Activated CD8-positive, alpha-beta memory T cell treated with anti-CD3 and anti-CD28 coated beads for 24 hours (primary cell): ENCODE measurements around the gene GNB1L.
"Not testable (repeated sequence)": the region's sequence is repeated elsewhere in the genome, so short reads cannot be mapped to it uniquely, and the experiment has no call there.

Experiments used
- DNase-seq: peaks from one replicate; pipeline ENCODE4 v3.0.0-alpha.2; 2020

GNB1L gene

GRCh38 chr22:19842393-19843106, 12.1 kb downstream of the GNB1L start:
- peak; percentile 48 for DNase-seq

GRCh38 chr22:19841641-19842392, 12.9 kb downstream of the GNB1L start:
- DNase-seq: peak; percentile 42

- DNase-seq: no peak
Measured at GRCh38 chr22:19840955-19841640, 13.6 kb downstream of the GNB1L start.

- DNase-seq: no peak
Measured at GRCh38 chr22:19840059-19840458, 14.6 kb downstream of the GNB1L start.

GRCh38 chr22:19837915-19838314, 16.8 kb downstream of the GNB1L start:
- DNase-seq: no peak

- no peak for DNase-seq
Measured at GRCh38 chr22:19836512-19836911, 18.2 kb downstream of the GNB1L start.

- DNase-seq: no peak
Measured at GRCh38 chr22:19834599-19834998, 20.1 kb downstream of the GNB1L start.

GRCh38 chr22:19833327-19833726, 21.3 kb downstream of the GNB1L start:
- DNase-seq: not testable (repeated sequence)

- DNase-seq: no peak
Measured at GRCh38 chr22:19832476-19833108, 22.1 kb downstream of the GNB1L start.

- not testable (repeated sequence) for DNase-seq
Measured at GRCh38 chr22:19831979-19832378, 22.7 kb downstream of the GNB1L start.

GRCh38 chr22:19831016-19831415, 23.7 kb downstream of the GNB1L start:
- no peak for DNase-seq

- DNase-seq: no peak
Measured at GRCh38 chr22:19828035-19828401, 26.7 kb downstream of the GNB1L start.

- no peak for DNase-seq
Measured at GRCh38 chr22:19827341-19828034, 27.2 kb downstream of the GNB1L start.

GRCh38 chr22:19826619-19826950, 28.1 kb downstream of the GNB1L start:
- no peak for DNase-seq

GRCh38 chr22:19825904-19826618, 28.6 kb downstream of the GNB1L start:
- no peak for DNase-seq

GRCh38 chr22:19824926-19825339, 29.7 kb downstream of the GNB1L start:
- DNase-seq: peak; percentile 45

GRCh38 chr22:19824212-19824925, 30.3 kb downstream of the GNB1L start:
- peak; percentile 41 for DNase-seq

GRCh38 chr22:19823902-19824211, 30.8 kb downstream of the GNB1L start:
- DNase-seq: no peak

GRCh38 chr22:19823191-19823901, 31.3 kb downstream of the GNB1L start:
- DNase-seq: no peak

GRCh38 chr22:19822301-19823117, 32.2 kb downstream of the GNB1L start:
- DNase-seq: no peak
